Lung (tissue), 12 donors: ENCODE data around the gene KIAA1671. TPM values are rescaled to one million over a fixed set of nuclear protein-coding genes. Genes with fewer than 3 reads are reported as not detected.

ENCODE experiments used
- ATAC-seq: fragments of 200-7000 bp; cut with Tn5 transposase; one replicate; pipeline ENCODE4 v1.9.1; 2020; ENCODE audit warnings: moderate number of reproducible peaks; ENCODE audit not compliant: insufficient read depth, low FRiP score
- DNase-seq, 3 donors: peaks; one replicate each; pipeline ENCODE4 v3.0.0-alpha.2; 2013 to 2017
- H3K27ac ChIP-seq, 2 donors: one replicate each; pipeline ENCODE4 v1.5.1; 2013; ENCODE audit warnings: mild to moderate bottlenecking in 2 of 2, moderate library complexity in 2 of 2, control low read depth in 1 of 2, inconsistent platforms in 1 of 2, low read depth in 1 of 2, low read length in 1 of 2
- H3K27me3 ChIP-seq, 3 donors: one replicate each; pipeline ENCODE4 v1.5.1; 2013; ENCODE audit warnings: low read length in 2 of 3; ENCODE audit not compliant: control insufficient read depth in 3 of 3, insufficient read depth in 3 of 3
- H3K36me3 ChIP-seq, 4 donors: one replicate each; pipeline ENCODE4 v1.5.1; 2013; ENCODE audit warnings: low read length in 4 of 4, mild to moderate bottlenecking in 1 of 4, moderate library complexity in 1 of 4; ENCODE audit not compliant: control insufficient read depth in 4 of 4, insufficient read depth in 4 of 4
- H3K4me1 ChIP-seq, 5 donors: one replicate each; pipeline ENCODE4 v1.5.1; 2013; ENCODE audit warnings: low read length in 5 of 5, mild to moderate bottlenecking in 2 of 5, moderate library complexity in 1 of 5; ENCODE audit not compliant: control insufficient read depth in 5 of 5, insufficient read depth in 5 of 5
- H3K4me3 ChIP-seq: one replicate; pipeline ENCODE4 v1.5.1; 2013; ENCODE audit warnings: mild to moderate bottlenecking, control low read depth, moderate library complexity
- H3K9ac ChIP-seq, 2 donors: one replicate each; pipeline ENCODE4 v1.5.1; 2013; ENCODE audit warnings: low read length in 2 of 2, control low read depth in 1 of 2; ENCODE audit not compliant: insufficient read depth in 1 of 2
- H3K9me3 ChIP-seq, 4 donors: one replicate each; pipeline ENCODE4 v1.5.1; 2013; ENCODE audit warnings: low read length in 3 of 4, mild to moderate bottlenecking in 1 of 4, moderate library complexity in 1 of 4; ENCODE audit not compliant: control insufficient read depth in 4 of 4, insufficient read depth in 3 of 4
- CTCF ChIP-seq: IDR thresholded peaks from 2 replicates; pipeline ENCODE4 v1.5.1; 2012; ENCODE audit warnings: mild to moderate bottlenecking; ENCODE audit errors: control extremely low read depth, extremely low read depth
- WGBS, 2 donors: extraction: QIAGEN DNeasy Blood & Tissue Kit; methylation state at CpG; one replicate each; pipeline ENCODE4 v1.1.7; 2013; 5-methylcytosine and 5-hydroxymethylcytosine counted together
- polyA plus RNA-seq, 2 donors: library from polyadenylated mRNA; stranded (reverse); fragments of 200-250 nt; gene quantifications; one replicate each; pipeline ENCODE4 v1.2.1, GENCODE V29; 2013
- total RNA-seq, 2 donors: library from RNA; depleted of rRNA in 1 of 2; stranded (reverse); fragments of >200 nt in 1 of 2; gene quantifications; one replicate each; pipeline ENCODE4 v1.2.1, GENCODE V29; 2014 to 2021
- donor health status: control.
- donor health status: control.
- donor health status: Bipolar disorder and iron deficiency.
- donor health status: healthy.
- donor health status: DM: yes; HTN: yes; CAD: no.

The KIAA1671 gene
- total and polyA plus RNA-seq, 4 donors, result 7.6 to 44.6 (median 24.0) TPM

- ATAC-seq, result no peak
- WGBS, 2 donors, result 55 to 67% methylated on average over 17 of the region's 17 CpGs
Measured at GRCh38 chr22:24925586-24926427, 26.7 kb upstream of the KIAA1671 start.

GRCh38 chr22:24926428-24926725 is 26.1 kb upstream of the KIAA1671 start:
- Histone ChIP-seq H3K27me3 (peaks cover 0 to 3% (median 0%) of the 10 kb centered on the region in 3 donors), H3K4me3 (no peak overlapping the region), H3K9ac (no peak overlapping the region), H3K4me1 (no peaks in the 10 kb centered on the region), H3K27ac (no peak overlapping the region), H3K9me3 (peaks cover 0 to 7% (median 3%) of the 10 kb centered on the region in 4 donors), H3K36me3 (peaks cover 0 to 6% (median 0%) of the 10 kb centered on the region in 4 donors)
- no peak for DNase-seq
- 47 to 78% methylated on average over 3 of the region's 3 CpGs for WGBS, 2 donors
- no peak for TF ChIP-seq CTCF
- no peak for ATAC-seq

More at GRCh38 chr22:24925586-24926427, 26.7 kb upstream of the KIAA1671 start:
- Histone ChIP-seq H3K27ac (no peak overlapping the region), H3K36me3 (peaks cover 0 to 6% (median 0%) of the 10 kb centered on the region in 4 donors), H3K9me3 (peaks cover 0 to 7% (median 3%) of the 10 kb centered on the region in 4 donors), H3K4me1 (no peaks in the 10 kb centered on the region), H3K9ac (no peak overlapping the region), H3K4me3 (no peak overlapping the region), H3K27me3 (peaks cover 0 to 3% (median 0%) of the 10 kb centered on the region in 3 donors)
- DNase-seq, result peak in 1 of 3 donors; percentile 9
- TF ChIP-seq CTCF, result no peak

GRCh38 chr22:24926849-24927579 is 25.5 kb upstream of the KIAA1671 start:
- DNase-seq, result no peak
- H3K4me3 ChIP-seq, result no peak overlapping the region
- 95 to 100% methylated on average over 1 of the region's 1 CpG for WGBS, 2 donors
- no peak overlapping the region for H3K27ac ChIP-seq
- ATAC-seq, result no peak
- H3K36me3 ChIP-seq, result peaks cover 0 to 6% (median 0%) of the 10 kb centered on the region in 4 donors
- peaks cover 0 to 7% (median 3%) of the 10 kb centered on the region in 4 donors for H3K9me3 ChIP-seq
- no peaks in the 10 kb centered on the region for H3K4me1 ChIP-seq
- no peak overlapping the region for H3K9ac ChIP-seq
- TF ChIP-seq CTCF, result no peak
- peaks cover 0 to 3% (median 0%) of the 10 kb centered on the region in 3 donors for H3K27me3 ChIP-seq
